Sigmoid colon (tissue), 4 donors: Measurements from ENCODE around the gene IGFBPL1.
"Not testable (repeated sequence)": the region's sequence is repeated elsewhere in the genome, so short reads cannot be mapped to it uniquely, and the experiment has no call there.

Experiments
- CTCF ChIP-seq, 4 experiments: fragments of 450-650 bp in 3 of 4; fragments of 200-600 bp in 1 of 4; IDR thresholded peaks; one replicate each; pipeline ENCODE4 v1.5.1; 2016 to 2019; ENCODE audit warnings: antibody characterized with exemption in 4 of 4, mild to moderate bottlenecking in 3 of 4, moderate library complexity in 2 of 4
- EP300 ChIP-seq, 4 donors: sonication (generic); formaldehyde crosslinking; IDR thresholded peaks; one replicate each; pipeline ENCODE4 v1.6.1; 2017; ENCODE audit warnings: antibody characterized with exemption in 4 of 4
- POLR2AphosphoS5 ChIP-seq, 4 donors: sonication (generic); formaldehyde crosslinking; IDR thresholded peaks; one replicate each; pipeline ENCODE4 v1.6.1; 2017; ENCODE audit warnings: antibody characterized with exemption in 4 of 4

GRCh38 chr9:38377336-38378083 is 46.7 kb downstream of the IGFBPL1 start:
- TF ChIP-seq CTCF, EP300, POLR2AphosphoS5 (IDR thresholded peaks at IDR 0.05): not testable (repeated sequence)
